Loucy (cell line): ENCODE measurements around the gene STXBP1.

Experiments used
- EZH2phosphoT487 ChIP-seq: fragments of 200-600 bp; IDR thresholded peaks from 2 replicates; pipeline ENCODE4 v1.6.1; 2018; ENCODE audit warnings: antibody characterized with exemption, mild to moderate bottlenecking, moderate library complexity, borderline replicate concordance
- TF ChIP-seq, protein P1 (sequence below): fragments of 200-600 bp; sonication (generic); conservative IDR thresholded peaks from 2 replicates; pipeline ENCODE4 v1.5.1; 2014; ENCODE audit warnings: mild to moderate bottlenecking, antibody characterized with exemption, low read length

DNA sequence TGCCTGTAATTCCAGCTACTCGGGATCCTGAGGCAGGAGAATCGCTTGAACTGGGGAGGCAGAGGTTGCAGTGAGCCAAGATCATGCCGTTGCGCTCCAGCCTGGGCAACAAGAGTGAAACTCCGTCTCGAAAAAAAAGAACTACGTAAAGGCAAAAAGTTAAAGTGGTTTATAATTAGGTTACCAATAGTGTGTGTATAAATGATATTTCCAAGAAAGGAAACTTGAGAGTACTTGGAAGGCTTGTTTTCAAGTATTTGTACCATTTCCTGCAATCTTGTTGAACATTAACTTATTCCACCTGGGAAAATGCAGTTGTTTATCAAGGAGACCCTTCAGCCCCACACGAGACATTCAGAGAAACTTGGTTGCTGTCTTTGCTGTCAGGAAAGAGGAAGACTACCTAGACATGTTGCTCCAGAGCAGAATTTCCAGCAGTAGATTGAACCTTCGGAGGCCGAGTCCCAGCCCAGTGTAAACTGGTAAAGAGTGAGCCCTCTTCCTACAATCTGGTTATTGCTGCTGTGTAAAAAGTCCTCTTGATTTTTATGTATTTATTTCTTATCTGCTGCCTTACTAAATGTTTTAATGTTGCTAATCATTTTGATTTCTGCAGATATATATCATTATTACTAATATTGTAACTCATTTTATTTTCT is 30.1 kb downstream of the STXBP1 start:
- TF ChIP-seq, protein P1, sequence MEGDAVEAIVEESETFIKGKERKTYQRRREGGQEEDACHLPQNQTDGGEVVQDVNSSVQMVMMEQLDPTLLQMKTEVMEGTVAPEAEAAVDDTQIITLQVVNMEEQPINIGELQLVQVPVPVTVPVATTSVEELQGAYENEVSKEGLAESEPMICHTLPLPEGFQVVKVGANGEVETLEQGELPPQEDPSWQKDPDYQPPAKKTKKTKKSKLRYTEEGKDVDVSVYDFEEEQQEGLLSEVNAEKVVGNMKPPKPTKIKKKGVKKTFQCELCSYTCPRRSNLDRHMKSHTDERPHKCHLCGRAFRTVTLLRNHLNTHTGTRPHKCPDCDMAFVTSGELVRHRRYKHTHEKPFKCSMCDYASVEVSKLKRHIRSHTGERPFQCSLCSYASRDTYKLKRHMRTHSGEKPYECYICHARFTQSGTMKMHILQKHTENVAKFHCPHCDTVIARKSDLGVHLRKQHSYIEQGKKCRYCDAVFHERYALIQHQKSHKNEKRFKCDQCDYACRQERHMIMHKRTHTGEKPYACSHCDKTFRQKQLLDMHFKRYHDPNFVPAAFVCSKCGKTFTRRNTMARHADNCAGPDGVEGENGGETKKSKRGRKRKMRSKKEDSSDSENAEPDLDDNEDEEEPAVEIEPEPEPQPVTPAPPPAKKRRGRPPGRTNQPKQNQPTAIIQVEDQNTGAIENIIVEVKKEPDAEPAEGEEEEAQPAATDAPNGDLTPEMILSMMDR, result no peak
- no peak for TF ChIP-seq EZH2phosphoT487
